ENCODE results near the gene MYRF. TPM values are rescaled to one million over a fixed set of nuclear protein-coding genes. Genes with fewer than 3 reads are reported as not detected.
A peak's percentile ranks its signal among the peaks of the same experiment; 100 is the strongest.

MYRF gene
- total and polyA plus RNA-seq, 2 of the 13 experiments (the other 11 are each of a cell fraction or from before 2014, with no cell fraction given) = 10.2 to 25.9 TPM

GRCh38 chr11:61828629-61829407 is 76.4 kb downstream of the MYRF start (continued):
- peak; percentile 52 for TF ChIP-seq HNRNPLL (IDR thresholded peaks at IDR 0.05; ENCODE audit: low read depth, low read length, poor library complexity, severe bottlenecking)
- TF ChIP-seq ISX (CRISPR knock-in tag; conservative IDR thresholded peaks at IDR 0.05) = 0 out of 2 replicates have a peak, but pooled peaks have one; percentile 8
- TF ChIP-seq ZNF800 (CRISPR knock-in tag; IDR thresholded peaks at IDR 0.05) = no peak; the same call in 1 of the 2 replicates
- no peak for TF ChIP-seq ZNF691 (CRISPR knock-in tag; IDR thresholded peaks at IDR 0.05; ENCODE audit: borderline replicate concordance, low read depth)
- TF ChIP-seq SMAD3 (CRISPR knock-in tag; IDR thresholded peaks at IDR 0.05) = no peak
- no peak for TF ChIP-seq ZNF382 (CRISPR knock-in tag; IDR thresholded peaks at IDR 0.05; ENCODE audit: borderline replicate concordance)
- TF ChIP-seq NFE2 (CRISPR knock-in tag; IDR thresholded peaks at IDR 0.05) = no peak
- peak; percentile 58; the same call in 1 of the 2 replicates for TF ChIP-seq PHF21A (CRISPR knock-in tag; IDR thresholded peaks at IDR 0.05)
- no peak for TF ChIP-seq KLF9 (CRISPR knock-in tag; IDR thresholded peaks at IDR 0.05; ENCODE audit: low read depth)
- no peak for TF ChIP-seq ZNF468 (CRISPR knock-in tag; IDR thresholded peaks at IDR 0.05)
- TF ChIP-seq ZNF770 (CRISPR knock-in tag; IDR thresholded peaks at IDR 0.05) = peak; percentile 80
- TF ChIP-seq ZNF790 (CRISPR knock-in tag; IDR thresholded peaks at IDR 0.05; ENCODE audit: borderline replicate concordance) = 0 out of 2 replicates have a peak, but pooled peaks have one; percentile 78
- 0 out of 2 replicates have a peak, but pooled peaks have one; percentile 13 for TF ChIP-seq ZNF280D (CRISPR knock-in tag; IDR thresholded peaks at IDR 0.05)
- TF ChIP-seq GATA4 (IDR thresholded peaks at IDR 0.05; ENCODE audit: borderline replicate concordance, low read depth) = no peak
- TF ChIP-seq ZNF687 (CRISPR knock-in tag; IDR thresholded peaks at IDR 0.05) = peak; percentile 59
- TF ChIP-seq XRCC5 (optimal IDR thresholded peaks at IDR 0.05; ENCODE audit: low read length) = peak; percentile 53

All from HepG2 (cell line).